ENCODE data around the gene RGS7. TPM values are rescaled to one million over a fixed set of nuclear protein-coding genes. Genes with fewer than 3 reads are reported as not detected.
"Not testable (repeated sequence)": the region's sequence is repeated elsewhere in the genome, so short reads cannot be mapped to it uniquely, and the experiment has no call there.

RGS7 gene
- total and polyA plus RNA-seq, 9 donors: 0.05 to 0.25 (median 0.10) TPM; not detected in 5

DNA sequence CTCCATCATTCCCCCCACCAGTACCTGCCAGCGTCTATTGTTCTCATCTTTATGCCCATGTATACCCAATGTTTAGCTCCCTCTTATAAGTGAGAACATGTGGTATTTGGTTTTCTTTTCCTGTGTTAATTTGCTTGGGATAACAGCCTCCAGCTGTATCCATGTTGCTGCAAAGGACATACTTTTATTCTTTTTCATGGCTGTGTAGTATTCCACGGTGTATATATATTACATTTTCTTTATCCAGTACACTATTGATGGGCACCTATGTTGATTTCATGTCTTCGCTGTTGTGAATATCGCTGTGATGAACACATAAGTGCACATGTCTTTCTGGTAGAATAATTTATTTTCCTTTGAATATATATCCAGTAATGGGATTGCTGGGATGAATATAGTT lies 431.7 kb downstream of the RGS7 start:
- Histone ChIP-seq H3K27me3 (ENCODE audit: control insufficient read depth, insufficient read depth, low read length) (no peaks in the 10 kb centered on the region), H3K27ac (ENCODE audit: low read length) (no peak overlapping the region), H3K4me3 (ENCODE audit: low read length) (no peak overlapping the region), H3K4me1 (ENCODE audit: control insufficient read depth, insufficient read depth, low read length) (no peaks in the 10 kb centered on the region), H3K9me3 (replicated peaks; ENCODE audit: control insufficient read depth, low read depth, low read length) (no peaks in the 10 kb centered on the region), H3K36me3 (ENCODE audit: control insufficient read depth, insufficient read depth, low read length) (no peaks in the 10 kb centered on the region)
- DNase-seq: no peak
- no CpG with 5 or more reads among the region's 4 CpGs for WGBS (ENCODE audit: insufficient coverage)

DNA sequence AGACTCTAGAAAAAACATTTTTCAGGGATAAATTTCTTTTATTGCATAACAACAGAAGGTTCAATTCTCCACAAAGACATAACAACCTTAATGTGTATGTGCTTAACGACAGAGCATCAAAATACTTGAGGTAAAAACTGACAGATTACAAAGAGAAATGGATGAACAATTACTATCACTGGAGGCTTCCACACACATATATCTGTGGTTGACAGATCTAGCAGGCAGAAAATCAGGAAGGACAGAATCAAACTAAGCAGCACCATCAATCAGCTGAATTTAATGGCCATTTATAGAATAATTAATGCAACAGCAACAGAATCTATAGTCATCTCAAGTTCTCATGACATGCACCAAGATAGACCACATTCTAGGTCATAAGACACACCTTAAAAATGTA lies 439.0 kb downstream of the RGS7 start:
- no CpG with 5 or more reads among the region's 1 CpG for WGBS (ENCODE audit: insufficient coverage)

DNA sequence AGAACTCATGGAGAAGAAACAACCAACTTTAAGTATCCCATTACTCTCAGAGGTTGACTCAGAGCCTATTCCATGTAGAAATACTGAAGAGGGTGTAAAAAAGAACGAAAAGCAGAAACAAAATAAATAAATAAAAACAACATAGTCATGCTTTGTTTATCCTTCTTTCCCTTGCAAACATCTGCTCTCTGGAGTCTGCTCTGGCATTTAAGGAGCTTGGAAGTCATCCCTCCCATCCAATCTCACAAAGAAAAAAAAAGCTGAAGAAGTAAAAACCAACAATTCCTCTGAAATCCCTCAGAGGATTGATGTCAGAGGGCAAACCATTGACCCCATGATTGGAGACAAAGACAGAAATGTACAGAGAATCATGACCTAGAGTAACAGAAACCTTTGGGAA lies 442.5 kb downstream of the RGS7 start:
- no CpG with 5 or more reads among the region's 1 CpG for WGBS (ENCODE audit: insufficient coverage)
- Histone ChIP-seq H3K27ac (ENCODE audit: low read length) (no peak overlapping the region), H3K9me3 (replicated peaks; ENCODE audit: control insufficient read depth, low read depth, low read length) (no peaks in the 10 kb centered on the region), H3K27me3 (ENCODE audit: control insufficient read depth, insufficient read depth, low read length) (no peaks in the 10 kb centered on the region), H3K4me3 (ENCODE audit: low read length) (no peak overlapping the region), H3K36me3 (ENCODE audit: control insufficient read depth, insufficient read depth, low read length) (no peaks in the 10 kb centered on the region), H3K4me1 (ENCODE audit: control insufficient read depth, insufficient read depth, low read length) (no peaks in the 10 kb centered on the region)
- DNase-seq: no peak

More for the DNA sequence above, 439.0 kb downstream of the RGS7 start:
- no peak for DNase-seq
- Histone ChIP-seq H3K9me3 (replicated peaks; ENCODE audit: control insufficient read depth, low read depth, low read length) (no peaks in the 10 kb centered on the region), H3K4me1 (ENCODE audit: control insufficient read depth, insufficient read depth, low read length) (no peaks in the 10 kb centered on the region), H3K27me3 (ENCODE audit: control insufficient read depth, insufficient read depth, low read length) (no peaks in the 10 kb centered on the region), H3K27ac (ENCODE audit: low read length) (no peak overlapping the region), H3K4me3 (ENCODE audit: low read length) (no peak overlapping the region), H3K36me3 (ENCODE audit: control insufficient read depth, insufficient read depth, low read length) (no peaks in the 10 kb centered on the region)

DNA sequence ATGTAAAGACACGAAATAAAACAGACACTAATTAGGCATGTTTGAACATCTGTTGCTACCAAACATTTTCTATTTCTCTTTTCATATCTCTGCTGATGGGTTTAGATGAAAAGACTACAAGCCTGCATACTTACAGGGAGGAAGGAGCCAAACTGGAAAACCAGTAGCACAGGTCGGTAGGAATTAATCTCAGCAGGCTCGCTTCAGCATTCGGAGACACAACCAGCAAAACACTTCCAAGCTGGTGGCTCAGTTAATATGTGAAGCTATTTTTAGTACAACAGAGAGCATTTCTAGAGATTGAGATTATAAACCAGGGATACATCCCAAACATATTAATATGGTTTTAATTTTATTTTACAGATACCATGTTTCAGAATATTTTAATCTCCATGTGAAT lies 444.2 kb downstream of the RGS7 start:
- Histone ChIP-seq H3K9me3 (replicated peaks; ENCODE audit: control insufficient read depth, low read depth, low read length) (no peaks in the 10 kb centered on the region), H3K4me1 (ENCODE audit: control insufficient read depth, insufficient read depth, low read length) (no peaks in the 10 kb centered on the region), H3K36me3 (ENCODE audit: control insufficient read depth, insufficient read depth, low read length) (no peaks in the 10 kb centered on the region), H3K27me3 (ENCODE audit: control insufficient read depth, insufficient read depth, low read length) (no peaks in the 10 kb centered on the region), H3K4me3 (ENCODE audit: low read length) (no peak overlapping the region), H3K27ac (ENCODE audit: low read length) (no peak overlapping the region)
- WGBS (ENCODE audit: insufficient coverage): no CpG with 5 or more reads among the region's 4 CpGs
- no peak for DNase-seq

DNA sequence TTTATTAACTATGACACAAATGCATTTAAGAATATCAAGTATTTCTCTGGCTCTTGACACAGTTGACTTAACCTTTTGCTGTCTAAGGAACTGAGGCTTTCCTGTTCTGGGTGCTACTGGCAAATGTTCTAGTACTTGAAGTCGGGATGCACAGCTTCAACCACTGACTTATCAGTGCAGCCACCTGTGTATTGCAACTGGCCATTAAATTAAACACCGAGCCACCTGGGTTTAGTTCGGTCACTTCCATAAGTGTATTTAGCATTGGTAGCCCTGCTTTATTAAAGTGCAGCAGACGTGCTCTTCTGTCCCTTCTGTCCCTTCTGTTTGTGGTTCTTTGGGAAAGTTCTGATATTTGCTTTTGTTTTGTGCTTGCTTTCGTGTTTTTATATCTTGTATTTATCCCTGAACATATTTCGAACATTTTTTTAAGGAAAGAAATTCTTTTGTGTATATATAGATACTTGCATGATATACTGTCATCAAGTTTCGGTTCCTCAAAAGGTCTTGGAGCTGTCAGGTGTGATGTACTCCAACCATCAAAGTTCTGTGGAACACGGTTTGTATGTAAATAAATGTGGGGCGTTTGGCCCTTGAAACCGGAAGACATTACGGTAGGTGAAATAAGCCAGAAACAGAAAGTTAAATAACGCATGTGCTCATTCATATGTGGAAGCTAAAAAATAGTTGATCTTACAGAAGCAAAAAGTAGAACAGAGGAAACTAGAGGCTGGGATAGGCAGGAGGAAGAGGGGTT lies 447.1 kb downstream of the RGS7 start:
- WGBS (ENCODE audit: insufficient coverage): 90% methylated on average over 8 of the region's 12 CpGs
- Histone ChIP-seq H3K9me3 (replicated peaks; ENCODE audit: control insufficient read depth, low read depth, low read length) (no peaks in the 10 kb centered on the region), H3K27me3 (ENCODE audit: control insufficient read depth, insufficient read depth, low read length) (no peaks in the 10 kb centered on the region), H3K27ac (ENCODE audit: low read length) (no peak overlapping the region), H3K4me3 (ENCODE audit: low read length) (no peak overlapping the region), H3K4me1 (ENCODE audit: control insufficient read depth, insufficient read depth, low read length) (no peaks in the 10 kb centered on the region), H3K36me3 (ENCODE audit: control insufficient read depth, insufficient read depth, low read length) (no peaks in the 10 kb centered on the region)
- no peak for DNase-seq

DNA sequence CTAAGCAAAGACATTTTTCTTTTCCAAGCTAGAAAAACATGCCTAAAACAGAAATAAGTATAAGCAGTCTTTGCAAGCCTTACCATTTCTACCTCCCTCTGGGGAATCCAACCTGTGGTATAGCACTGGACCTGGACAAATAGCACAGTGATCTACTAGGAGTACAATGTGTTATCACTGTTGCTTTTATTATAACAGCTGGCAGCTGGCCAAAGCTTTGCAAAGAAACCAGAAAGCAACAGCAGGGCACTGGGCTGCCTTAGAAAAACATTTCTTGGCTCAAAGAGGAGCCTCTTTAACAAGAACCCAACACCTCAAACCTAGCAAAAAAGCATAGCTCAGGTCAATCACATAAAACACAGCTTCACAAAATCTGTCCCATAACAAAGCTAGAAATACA lies 450.5 kb downstream of the RGS7 start:
- DNase-seq: no peak
- Histone ChIP-seq H3K27me3 (ENCODE audit: control insufficient read depth, insufficient read depth, low read length) (no peaks in the 10 kb centered on the region), H3K9me3 (replicated peaks; ENCODE audit: control insufficient read depth, low read depth, low read length) (no peaks in the 10 kb centered on the region), H3K27ac (ENCODE audit: low read length) (no peak overlapping the region), H3K4me1 (ENCODE audit: control insufficient read depth, insufficient read depth, low read length) (no peaks in the 10 kb centered on the region), H3K36me3 (ENCODE audit: control insufficient read depth, insufficient read depth, low read length) (no peaks in the 10 kb centered on the region), H3K4me3 (ENCODE audit: low read length) (no peak overlapping the region)

DNA sequence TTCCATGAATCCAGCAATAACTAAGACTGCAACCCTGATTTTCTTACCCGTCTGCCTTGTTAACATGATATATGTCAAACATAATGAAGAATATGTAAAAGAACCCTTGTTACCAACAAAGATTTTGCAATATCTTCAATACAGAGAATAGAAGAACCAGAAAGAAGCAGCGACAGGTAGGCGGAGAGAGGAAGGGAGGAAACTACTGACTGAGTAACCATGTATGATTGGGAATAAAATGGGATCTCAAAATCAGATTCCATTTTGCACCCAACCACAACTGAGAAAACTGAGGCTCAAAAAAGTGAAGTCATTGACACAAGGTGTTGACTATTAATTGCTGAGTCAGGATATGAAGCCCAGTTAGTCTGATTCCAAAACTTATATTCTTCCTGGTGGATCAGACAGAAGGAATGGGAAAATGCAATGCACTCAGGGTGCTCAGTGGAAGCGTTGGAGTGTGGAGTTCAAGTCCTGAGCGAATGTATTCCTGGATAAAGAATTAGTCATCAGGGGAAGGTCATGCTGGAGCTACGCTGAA lies 451.7 kb downstream of the RGS7 start:
- H3K9me3 ChIP-seq (replicated peaks; ENCODE audit: control insufficient read depth, low read depth, low read length): no peaks in the 10 kb centered on the region
- DNase-seq: no peak
- no peaks in the 10 kb centered on the region for H3K4me1 ChIP-seq (ENCODE audit: control insufficient read depth, insufficient read depth, low read length)
- 100% methylated on average over 1 of the region's 6 CpGs for WGBS (ENCODE audit: insufficient coverage)
- no peak overlapping the region for H3K4me3 ChIP-seq (ENCODE audit: low read length)
- no peak overlapping the region for H3K27ac ChIP-seq (ENCODE audit: low read length)
- H3K27me3 ChIP-seq (ENCODE audit: control insufficient read depth, insufficient read depth, low read length): no peaks in the 10 kb centered on the region
- no peaks in the 10 kb centered on the region for H3K36me3 ChIP-seq (ENCODE audit: control insufficient read depth, insufficient read depth, low read length)

DNA sequence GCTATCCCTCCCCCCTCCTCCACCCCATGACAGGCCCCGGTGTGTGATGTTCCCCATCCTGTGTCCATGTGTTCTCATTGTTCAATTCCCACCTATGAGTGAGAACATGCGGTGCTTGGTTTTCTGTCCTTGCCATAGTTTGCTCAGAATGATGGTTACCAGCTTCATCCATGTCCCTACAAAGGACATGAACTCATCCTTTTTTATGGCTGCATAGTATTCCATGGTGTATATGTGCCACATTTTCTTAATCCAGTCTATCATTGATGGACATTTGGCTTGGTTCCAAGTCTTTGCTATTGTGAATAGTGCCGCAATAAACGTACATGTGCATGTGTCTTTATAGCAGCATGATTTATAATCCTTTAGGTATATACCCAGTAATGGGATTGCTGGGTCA lies 461.6 kb downstream of the RGS7 start:
- DNase-seq; H3K27me3 ChIP-seq (ENCODE audit: control insufficient read depth, insufficient read depth, low read length); H3K36me3 ChIP-seq (ENCODE audit: control insufficient read depth, insufficient read depth, low read length); H3K27ac ChIP-seq (ENCODE audit: low read length); H3K9me3 ChIP-seq (replicated peaks; ENCODE audit: control insufficient read depth, low read depth, low read length); H3K4me3 ChIP-seq (ENCODE audit: low read length); H3K4me1 ChIP-seq (ENCODE audit: control insufficient read depth, insufficient read depth, low read length): not testable (repeated sequence)
- WGBS (ENCODE audit: insufficient coverage): 100% methylated on average over 1 of the region's 4 CpGs

DNA sequence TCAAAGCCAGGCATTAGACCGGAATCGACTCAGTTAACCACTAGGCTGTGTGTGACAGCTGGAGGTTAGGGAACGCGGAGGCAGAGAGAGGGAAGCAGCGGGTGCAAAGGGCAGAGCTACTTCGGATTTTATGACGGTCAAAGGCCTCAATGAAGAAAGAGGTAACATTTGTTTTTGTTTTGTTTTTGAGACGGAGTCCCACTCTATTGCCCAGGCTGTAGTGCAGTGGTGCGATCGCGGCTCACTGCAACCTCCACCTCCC lies 468.3 kb downstream of the RGS7 start:
- DNase-seq: no peak
- 82% methylated on average over 7 of the region's 11 CpGs for WGBS (ENCODE audit: insufficient coverage)
- Histone ChIP-seq H3K4me3 (ENCODE audit: low read length) (no peak overlapping the region), H3K36me3 (ENCODE audit: control insufficient read depth, insufficient read depth, low read length) (no peaks in the 10 kb centered on the region), H3K4me1 (ENCODE audit: control insufficient read depth, insufficient read depth, low read length) (no peaks in the 10 kb centered on the region), H3K9me3 (replicated peaks; ENCODE audit: control insufficient read depth, low read depth, low read length) (no peaks in the 10 kb centered on the region), H3K27me3 (ENCODE audit: control insufficient read depth, insufficient read depth, low read length) (no peaks in the 10 kb centered on the region), H3K27ac (ENCODE audit: low read length) (no peak overlapping the region)

DNA sequence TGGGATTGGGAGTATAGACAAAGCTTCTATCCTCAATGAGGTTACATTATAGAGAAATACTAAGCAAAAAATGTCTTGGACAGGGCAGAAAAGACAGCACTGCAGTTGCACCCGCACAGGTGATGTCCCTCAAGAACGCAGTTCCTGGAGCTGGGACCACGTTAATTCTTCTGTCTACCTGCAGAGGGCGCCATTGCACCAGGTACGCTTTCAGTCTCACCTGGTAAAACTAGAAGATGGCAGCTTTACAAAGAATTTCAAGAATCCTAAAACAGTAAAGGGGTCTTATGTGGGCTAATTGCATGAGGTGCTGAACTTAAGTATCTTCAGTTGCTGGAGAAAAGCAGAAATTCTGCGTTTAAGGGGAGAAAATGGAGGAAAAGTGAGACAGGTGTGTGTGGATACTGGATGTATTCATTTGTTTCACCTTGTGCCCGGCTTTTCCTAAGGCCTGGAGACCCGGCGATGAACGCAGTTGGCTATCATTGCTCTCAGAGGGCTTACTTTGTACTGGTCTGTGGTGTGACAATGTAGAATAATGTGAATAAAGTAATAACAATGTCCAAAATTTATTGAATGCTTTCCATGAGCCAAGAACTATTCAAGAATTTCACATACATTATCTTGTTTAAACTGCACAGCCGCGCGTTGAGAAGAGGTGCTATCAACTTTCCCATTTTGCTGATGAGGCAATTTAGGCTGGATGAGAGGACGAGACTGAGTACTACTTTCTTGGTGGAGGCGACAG lies 468.8 kb downstream of the RGS7 start:
- no peaks in the 10 kb centered on the region for H3K36me3 ChIP-seq (ENCODE audit: control insufficient read depth, insufficient read depth, low read length)
- no peak overlapping the region for H3K4me3 ChIP-seq (ENCODE audit: low read length)
- H3K4me1 ChIP-seq (ENCODE audit: control insufficient read depth, insufficient read depth, low read length): no peaks in the 10 kb centered on the region
- H3K27me3 ChIP-seq (ENCODE audit: control insufficient read depth, insufficient read depth, low read length): no peaks in the 10 kb centered on the region
- no peaks in the 10 kb centered on the region for H3K9me3 ChIP-seq (replicated peaks; ENCODE audit: control insufficient read depth, low read depth, low read length)
- 41% methylated on average over 8 of the region's 15 CpGs for WGBS (ENCODE audit: insufficient coverage)
- no peak for DNase-seq
- no peak overlapping the region for H3K27ac ChIP-seq (ENCODE audit: low read length)
